Measurements from ENCODE around the gene TRAF3IP3.

DNA sequence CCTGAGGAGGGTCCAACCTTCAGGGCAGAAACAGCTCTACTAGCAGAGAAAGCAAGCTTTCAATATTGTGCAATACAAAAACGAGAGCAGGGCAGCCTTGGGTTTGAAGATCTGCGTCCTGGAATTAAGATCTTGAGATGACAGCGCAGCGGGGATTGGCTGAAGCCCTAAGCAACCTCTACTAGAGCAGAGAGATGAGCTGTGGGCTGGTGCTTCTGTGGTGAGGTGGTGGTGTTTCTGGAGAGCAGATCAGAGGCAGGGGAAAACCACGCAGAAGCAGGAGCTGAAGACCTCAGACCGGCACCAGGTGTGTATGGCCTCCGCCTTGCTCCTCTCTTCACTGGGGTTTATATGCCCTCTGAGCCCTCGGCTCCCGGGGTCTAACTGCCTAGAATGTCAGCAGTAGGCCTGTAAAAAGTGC, 12.5 kb downstream of the TRAF3IP3 start:
- no peak for TF ChIP-seq ZFYVE20 (CRISPR knock-in tag; IDR thresholded peaks at IDR 0.05; ENCODE audit: borderline replicate concordance, low read depth)
- no peak for TF ChIP-seq CTCF (CRISPR knock-in tag; IDR thresholded peaks at IDR 0.05)
- TF ChIP-seq RXRA (CRISPR knock-in tag; IDR thresholded peaks at IDR 0.05): no peak
- TF ChIP-seq, protein P1, sequence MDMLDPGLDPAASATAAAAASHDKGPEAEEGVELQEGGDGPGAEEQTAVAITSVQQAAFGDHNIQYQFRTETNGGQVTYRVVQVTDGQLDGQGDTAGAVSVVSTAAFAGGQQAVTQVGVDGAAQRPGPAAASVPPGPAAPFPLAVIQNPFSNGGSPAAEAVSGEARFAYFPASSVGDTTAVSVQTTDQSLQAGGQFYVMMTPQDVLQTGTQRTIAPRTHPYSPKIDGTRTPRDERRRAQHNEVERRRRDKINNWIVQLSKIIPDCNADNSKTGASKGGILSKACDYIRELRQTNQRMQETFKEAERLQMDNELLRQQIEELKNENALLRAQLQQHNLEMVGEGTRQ (IDR thresholded peaks at IDR 0.05; ENCODE audit: low read depth, low read length): no peak
- TF ChIP-seq, protein P1 (CRISPR knock-in tag; IDR thresholded peaks at IDR 0.05; ENCODE audit: borderline replicate concordance): no peak
- no peak for TF ChIP-seq GLI4 (CRISPR knock-in tag; IDR thresholded peaks at IDR 0.05; ENCODE audit: borderline replicate concordance)

All from HepG2 (cell line).